ENCODE measurements around the gene SERAC1. TPM values are rescaled to one million over a fixed set of nuclear protein-coding genes. Genes with fewer than 3 reads are reported as not detected.

SERAC1 gene
- total RNA-seq, 6 experiments from 2014 or later: 3.0 to 5.1 (median 4.4) TPM

GRCh38 chr6:158064725-158065251, 103.3 kb downstream of the SERAC1 start:
- Histone ChIP-seq H3K4me3 (no peak overlapping the region), H3K36me3 (peaks cover 0 to 5% (median 0%) of the 10 kb centered on the region in 4 donors), H3K4me1 (peaks cover 0 to 11% (median 0%) of the 10 kb centered on the region in 4 donors), H3K27me3 (no peaks in the 10 kb centered on the region), H3K27ac (no peak overlapping the region), H3K9me3 (no peaks in the 10 kb centered on the region)
- no peak for DNase-seq
- no CpG with 5 or more reads among the region's 24 CpGs for WGBS (ENCODE audit: insufficient coverage, low coverage, low lambda C conversion rate, missing lambda C conversion rate)
- no peak for TF ChIP-seq POLR2A (IDR thresholded peaks at IDR 0.05)
- TF ChIP-seq CTCF (IDR thresholded peaks at IDR 0.05): no peak
- no peak for ATAC-seq
- intact Hi-C loops (cut with DNase I): no loop called here

- WGBS (ENCODE audit: insufficient coverage, low coverage, low lambda C conversion rate, missing lambda C conversion rate): 100% methylated on average over 2 of the region's 11 CpGs
- peaks cover 0 to 12% (median 0%) of the 10 kb centered on the region in 4 donors for H3K4me1 ChIP-seq
- no peak overlapping the region for H3K4me3 ChIP-seq
- intact Hi-C loops (cut with DNase I): no loop called here
- no peaks in the 10 kb centered on the region for H3K27me3 ChIP-seq
- no peak overlapping the region for H3K27ac ChIP-seq
- ATAC-seq (no peak), DNase-seq (no peak)
- H3K36me3 ChIP-seq: peaks cover 0 to 5% (median 0%) of the 10 kb centered on the region in 4 donors
- TF ChIP-seq CTCF (IDR thresholded peaks at IDR 0.05) (no peak), POLR2A (IDR thresholded peaks at IDR 0.05) (no peak)
- H3K9me3 ChIP-seq: no peaks in the 10 kb centered on the region
Observed at GRCh38 chr6:158063736-158064135, 104.3 kb downstream of the SERAC1 start.

- no peaks in the 10 kb centered on the region for H3K27me3 ChIP-seq
- DNase-seq (no peak), ATAC-seq (no peak)
- H3K4me3 ChIP-seq: no peak overlapping the region
- no peaks in the 10 kb centered on the region for H3K9me3 ChIP-seq
- TF ChIP-seq POLR2A (IDR thresholded peaks at IDR 0.05) (no peak), CTCF (IDR thresholded peaks at IDR 0.05) (no peak)
- peaks cover 0 to 5% (median 0%) of the 10 kb centered on the region in 4 donors for H3K36me3 ChIP-seq
- H3K27ac ChIP-seq: no peak overlapping the region
- intact Hi-C loops (cut with DNase I): no loop called here
- H3K4me1 ChIP-seq: peaks cover 0 to 12% (median 0%) of the 10 kb centered on the region in 4 donors
- WGBS (ENCODE audit: insufficient coverage, low coverage, low lambda C conversion rate, missing lambda C conversion rate): 92% methylated on average over 13 of the region's 29 CpGs
Observed at GRCh38 chr6:158061709-158062461, 106.2 kb downstream of the SERAC1 start.

GRCh38 chr6:158061361-158061708, 106.7 kb downstream of the SERAC1 start:
- DNase-seq (no peak), ATAC-seq (no peak)
- intact Hi-C loops (cut with DNase I): no loop called here
- no peak overlapping the region for H3K27ac ChIP-seq
- H3K36me3 ChIP-seq: peaks cover 0 to 6% (median 0%) of the 10 kb centered on the region in 4 donors
- no CpG with 5 or more reads among the region's 5 CpGs for WGBS (ENCODE audit: insufficient coverage, low coverage, low lambda C conversion rate, missing lambda C conversion rate)
- H3K4me3 ChIP-seq: no peak overlapping the region
- no peaks in the 10 kb centered on the region for H3K27me3 ChIP-seq
- H3K9me3 ChIP-seq: no peaks in the 10 kb centered on the region
- peaks cover 0 to 12% (median 0%) of the 10 kb centered on the region in 4 donors for H3K4me1 ChIP-seq
- TF ChIP-seq POLR2A (IDR thresholded peaks at IDR 0.05): no peak
- no peak for TF ChIP-seq CTCF (IDR thresholded peaks at IDR 0.05)
